Stimulated activated memory B cell treated with anti-CD40 and anti-IgM and Interleukin-4, amounts not matched to agents 10 μg/mL and 1 μg/mL and 100 μg/mL, for 72 hours (primary cell): ENCODE results near the gene MBLAC1.
A peak's percentile ranks its signal among the peaks of the same experiment; 100 is the strongest.

Experiments
- ATAC-seq: fragments of 150-1000 bp; cut with Tn5 transposase; 2 replicates; pipeline ENCODE4 v1.10.0; 2021
- H3K27ac Mint-ChIP-seq: one replicate; pipeline ENCODE4 v1.8.0; 2022; ENCODE audit warnings: mild to moderate bottlenecking, mixed read lengths
- H3K27me3 Mint-ChIP-seq: one replicate; pipeline ENCODE4 v1.8.0; 2022; ENCODE audit warnings: mixed read lengths
- H3K36me3 Mint-ChIP-seq: one replicate; pipeline ENCODE4 v1.8.0; 2022; ENCODE audit warnings: mixed read lengths
- H3K4me1 Mint-ChIP-seq: one replicate; pipeline ENCODE4 v1.8.0; 2022; ENCODE audit warnings: mixed read lengths
- H3K4me3 Mint-ChIP-seq: one replicate; pipeline ENCODE4 v1.8.0; 2022; ENCODE audit warnings: mild to moderate bottlenecking, moderate library complexity, mixed read lengths
- H3K9me3 Mint-ChIP-seq: one replicate; pipeline ENCODE4 v1.8.0; 2022; ENCODE audit warnings: mixed read lengths

MBLAC1 gene

GRCh38 chr7:100091411-100092181, 35.2 kb upstream of the MBLAC1 start:
- Mint-ChIP-seq H3K27ac (no peak overlapping the region), H3K4me1 (peaks cover 40% of the 10 kb centered on the region), H3K9me3 (no peaks in the 10 kb centered on the region), H3K4me3 (no peak overlapping the region), H3K27me3 (no peaks in the 10 kb centered on the region), H3K36me3 (peaks cover 63% of the 10 kb centered on the region)
- no peak for ATAC-seq

GRCh38 chr7:100093054-100093453, 33.7 kb upstream of the MBLAC1 start:
- peaks cover 48% of the 10 kb centered on the region for H3K4me1 Mint-ChIP-seq
- no peaks in the 10 kb centered on the region for H3K27me3 Mint-ChIP-seq
- peaks cover 75% of the 10 kb centered on the region for H3K36me3 Mint-ChIP-seq
- no peaks in the 10 kb centered on the region for H3K9me3 Mint-ChIP-seq
- peak overlapping the region; percentile 13 for H3K27ac Mint-ChIP-seq
- ATAC-seq, result no peak
- H3K4me3 Mint-ChIP-seq, result no peak overlapping the region

GRCh38 chr7:100093498-100093897, 33.3 kb upstream of the MBLAC1 start:
- H3K4me3 Mint-ChIP-seq, result no peak overlapping the region
- H3K36me3 Mint-ChIP-seq, result peaks cover 80% of the 10 kb centered on the region
- H3K27ac Mint-ChIP-seq, result peak overlapping the region; percentile 13
- H3K27me3 Mint-ChIP-seq, result no peaks in the 10 kb centered on the region
- H3K9me3 Mint-ChIP-seq, result no peaks in the 10 kb centered on the region
- no peak for ATAC-seq
- peaks cover 49% of the 10 kb centered on the region for H3K4me1 Mint-ChIP-seq

- Mint-ChIP-seq H3K9me3 (no peaks in the 10 kb centered on the region), H3K27me3 (no peaks in the 10 kb centered on the region), H3K36me3 (peaks cover 85% of the 10 kb centered on the region), H3K27ac (no peak overlapping the region), H3K4me3 (no peak overlapping the region), H3K4me1 (peaks cover 54% of the 10 kb centered on the region)
- no peak for ATAC-seq
Observed at GRCh38 chr7:100093925-100094486, 32.8 kb upstream of the MBLAC1 start.

- Mint-ChIP-seq H3K4me1 (peaks cover 53% of the 10 kb centered on the region), H3K27ac (no peak overlapping the region), H3K4me3 (no peak overlapping the region), H3K36me3 (peaks cover 90% of the 10 kb centered on the region), H3K9me3 (no peaks in the 10 kb centered on the region), H3K27me3 (no peaks in the 10 kb centered on the region)
- no peak for ATAC-seq
Observed at GRCh38 chr7:100095289-100095688, 31.5 kb upstream of the MBLAC1 start.

- no peak for ATAC-seq
- peaks cover 90% of the 10 kb centered on the region for H3K36me3 Mint-ChIP-seq
- no peaks in the 10 kb centered on the region for H3K27me3 Mint-ChIP-seq
- H3K9me3 Mint-ChIP-seq, result no peaks in the 10 kb centered on the region
- no peak overlapping the region for H3K27ac Mint-ChIP-seq
- H3K4me3 Mint-ChIP-seq, result no peak overlapping the region
- H3K4me1 Mint-ChIP-seq, result peaks cover 48% of the 10 kb centered on the region
Observed at GRCh38 chr7:100095704-100096103, 31.1 kb upstream of the MBLAC1 start.

GRCh38 chr7:100098913-100099312, 27.9 kb upstream of the MBLAC1 start:
- H3K4me3 Mint-ChIP-seq, result peak overlapping the region; percentile 34
- peak overlapping the region; percentile 84 for H3K27ac Mint-ChIP-seq
- peaks cover 63% of the 10 kb centered on the region for H3K36me3 Mint-ChIP-seq
- peaks cover 53% of the 10 kb centered on the region for H3K4me1 Mint-ChIP-seq
- no peak for ATAC-seq
- no peaks in the 10 kb centered on the region for H3K27me3 Mint-ChIP-seq
- no peaks in the 10 kb centered on the region for H3K9me3 Mint-ChIP-seq

- no peak for ATAC-seq
- H3K36me3 Mint-ChIP-seq, result peaks cover 60% of the 10 kb centered on the region
Observed at GRCh38 chr7:100099452-100099851, 27.3 kb upstream of the MBLAC1 start.

GRCh38 chr7:100100420-100101015, 26.2 kb upstream of the MBLAC1 start:
- Mint-ChIP-seq H3K36me3 (peaks cover 61% of the 10 kb centered on the region), H3K27me3 (no peaks in the 10 kb centered on the region), H3K9me3 (no peaks in the 10 kb centered on the region), H3K4me3 (peak overlapping the region; percentile 92), H3K27ac (peak overlapping the region; percentile 84), H3K4me1 (peaks cover 52% of the 10 kb centered on the region)
- ATAC-seq, result peak; percentile 90

More at GRCh38 chr7:100099452-100099851, 27.3 kb upstream of the MBLAC1 start:
- peaks cover 53% of the 10 kb centered on the region for H3K4me1 Mint-ChIP-seq
- H3K9me3 Mint-ChIP-seq, result no peaks in the 10 kb centered on the region
- H3K27ac Mint-ChIP-seq, result peak overlapping the region; percentile 84
- H3K4me3 Mint-ChIP-seq, result peak overlapping the region; percentile 92
- H3K27me3 Mint-ChIP-seq, result no peaks in the 10 kb centered on the region

- peaks cover 44% of the 10 kb centered on the region for H3K4me1 Mint-ChIP-seq
- H3K36me3 Mint-ChIP-seq, result peaks cover 60% of the 10 kb centered on the region
Observed at GRCh38 chr7:100101016-100101862, 25.5 kb upstream of the MBLAC1 start, which contains the start of the genes AP4M1 and MCM7. Gene AP4M1, plus strand, starts transcription at chr7:100101643. Its CDS starts 72 bp downstream, at chr7:100101715. Gene MCM7, minus strand, starts transcription at chr7:100101397. Its CDS starts 103 bp downstream, at chr7:100101294.

GRCh38 chr7:100102950-100103840, 23.6 kb upstream of the MBLAC1 start:
- Mint-ChIP-seq H3K4me1 (peaks cover 34% of the 10 kb centered on the region), H3K27me3 (no peaks in the 10 kb centered on the region), H3K9me3 (no peaks in the 10 kb centered on the region), H3K36me3 (peaks cover 58% of the 10 kb centered on the region), H3K27ac (peak overlapping the region; percentile 84), H3K4me3 (peak overlapping the region; percentile 92)
- no peak for ATAC-seq

More at GRCh38 chr7:100101016-100101862, 25.5 kb upstream of the MBLAC1 start, which contains the start of the genes AP4M1 and MCM7:
- peak within 1 kb of the TSS; percentile 84 for H3K27ac Mint-ChIP-seq
- ATAC-seq, result peak; percentile 95
- H3K27me3 Mint-ChIP-seq, result no peaks in the 10 kb centered on the region
- peak within 1 kb of the TSS; percentile 92 for H3K4me3 Mint-ChIP-seq
- no peaks in the 10 kb centered on the region for H3K9me3 Mint-ChIP-seq

GRCh38 chr7:100105534-100105933, 21.2 kb upstream of the MBLAC1 start:
- no peak overlapping the region for H3K27ac Mint-ChIP-seq
- H3K36me3 Mint-ChIP-seq, result peaks cover 48% of the 10 kb centered on the region
- H3K4me1 Mint-ChIP-seq, result peaks cover 14% of the 10 kb centered on the region
- H3K27me3 Mint-ChIP-seq, result no peaks in the 10 kb centered on the region
- no peak overlapping the region for H3K4me3 Mint-ChIP-seq
- ATAC-seq, result no peak
- H3K9me3 Mint-ChIP-seq, result no peaks in the 10 kb centered on the region

- ATAC-seq, result no peak
- H3K27ac Mint-ChIP-seq, result no peak overlapping the region
Observed at GRCh38 chr7:100106633-100107032, 20.1 kb upstream of the MBLAC1 start.

GRCh38 chr7:100107125-100107737, 19.5 kb upstream of the MBLAC1 start:
- H3K4me1 Mint-ChIP-seq, result peaks cover 14% of the 10 kb centered on the region
- H3K4me3 Mint-ChIP-seq, result no peak overlapping the region
- no peaks in the 10 kb centered on the region for H3K9me3 Mint-ChIP-seq
- no peak overlapping the region for H3K27ac Mint-ChIP-seq
- peaks cover 59% of the 10 kb centered on the region for H3K36me3 Mint-ChIP-seq
- no peaks in the 10 kb centered on the region for H3K27me3 Mint-ChIP-seq
- ATAC-seq, result no peak

More at GRCh38 chr7:100106633-100107032, 20.1 kb upstream of the MBLAC1 start:
- no peaks in the 10 kb centered on the region for H3K9me3 Mint-ChIP-seq
- peaks cover 14% of the 10 kb centered on the region for H3K4me1 Mint-ChIP-seq
- peaks cover 58% of the 10 kb centered on the region for H3K36me3 Mint-ChIP-seq
- H3K27me3 Mint-ChIP-seq, result no peaks in the 10 kb centered on the region
- H3K4me3 Mint-ChIP-seq, result no peak overlapping the region
